ENCODE measurements around the gene KSR2.

DNA sequence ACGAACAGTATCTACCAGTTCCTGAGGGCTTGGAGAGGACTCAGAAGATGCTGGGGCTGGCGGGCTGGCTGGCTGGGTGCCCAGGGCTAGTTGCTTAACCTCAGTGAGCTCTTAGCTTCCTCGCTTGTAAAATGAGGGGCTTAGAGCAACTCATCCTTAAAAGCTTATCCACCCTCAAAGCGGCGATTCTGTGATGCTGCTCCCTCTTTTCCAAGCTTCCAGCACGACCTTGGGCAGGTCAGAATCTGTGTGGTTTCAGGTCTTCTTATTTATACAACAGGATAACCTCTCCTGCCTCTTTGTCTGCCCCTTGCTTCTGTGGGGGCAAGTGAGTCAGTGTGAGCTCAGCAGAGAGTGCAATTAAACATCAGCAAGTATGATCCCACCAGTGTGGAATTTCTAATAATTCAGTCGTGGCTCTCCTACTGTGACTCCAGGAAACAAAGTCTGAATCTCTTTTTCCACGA lies 281.8 kb downstream of the KSR2 start:
- no peak for TF ChIP-seq EZH2 (IDR thresholded peaks at IDR 0.05)
- TF ChIP-seq POLR2AphosphoS5 (IDR thresholded peaks at IDR 0.05; ENCODE audit: borderline replicate concordance, low read depth, low read length), result no peak

Data from SK-N-MC (cell line).